HCT116 (cell line): ENCODE results near the gene CDK13. TPM values are rescaled to one million over a fixed set of nuclear protein-coding genes. Genes with fewer than 3 reads are reported as not detected.

Experiments used
- ATAC-seq: fragments of 200-7000 bp; cut with Tn5 transposase; 2 replicates; pipeline ENCODE4 v1.9.1; 2020; ENCODE audit warnings: mild to moderate bottlenecking, moderate library complexity
- BruUV-seq: library from RNA; stranded (reverse); fragments of 400-500 nt; replicated peaks from 2 replicates; lab custom pipeline; 2021; lab: Mats Ljungman, UMichigan
- CTCF ChIA-PET: fragments of 300-600 bp; sonication (Branson Sonifier 250); formaldehyde crosslinking; loops from one replicate; lab custom pipeline; 2021; ENCODE audit warnings: antibody characterized with exemption; lab: Charles Lee
- POLR2A ChIA-PET: fragments of 300-600, 350-600 bp; sonication (Branson Sonifier 250); formaldehyde crosslinking; loops from one replicate; lab custom pipeline; 2021; ENCODE audit warnings: antibody characterized with exemption; lab: Charles Lee
- RAD21 ChIA-PET, 2 experiments: fragments of 300-600 bp; sonication (Branson Sonifier 250); formaldehyde crosslinking; loops; one replicate each; lab custom pipeline; 2023; ENCODE audit warnings: low total read pairs in 2 of 2; ENCODE audit not compliant: uncharacterized antibody in 2 of 2, unreplicated experiment in 2 of 2, low non-redundant PET in 1 of 2; lab: Charles Lee
- DNase-seq: peaks from one replicate; pipeline ENCODE4 v3.0.0-alpha.2; 2010; ENCODE audit warnings: low read depth, low spot score
- H2AFZ ChIP-seq: fragments of 200-600 bp; shearing (Covaris generic), sonication (generic); 2 replicates; pipeline ENCODE4 v1.6.1; 2017; ENCODE audit warnings: low read depth, mixed run types, mixed read lengths, antibody characterized with exemption, low read length; ENCODE audit not compliant: poor library complexity, severe bottlenecking
- H3K27ac ChIP-seq: 2 replicates; pipeline ENCODE4 v1.5.1; 2012; ENCODE audit warnings: low read depth, low read length
- H3K27me3 ChIP-seq: fragments of 200-600 bp; sonication (generic); 2 replicates; pipeline ENCODE4 v1.6.1; 2016; ENCODE audit warnings: mixed run types, low read length, mixed read lengths; ENCODE audit not compliant: insufficient read depth
- H3K36me3 ChIP-seq, 2 experiments: fragments of 200-500 bp in 1 of 2; fragments of 200-600 bp in 1 of 2; sonication (Bioruptor generic) in 1 of 2; sonication (generic) in 1 of 2; 2 replicates each; pipeline versions ENCODE4 v1.5.1 to v1.6.1; 2014 to 2016; ENCODE audit warnings: low read length in 2 of 2, inconsistent platforms in 1 of 2, mixed read lengths in 1 of 2, mixed run types in 1 of 2; ENCODE audit not compliant: insufficient read depth in 2 of 2, control insufficient read depth in 1 of 2
- H3K4me1 ChIP-seq, 2 experiments: fragments of 200-600 bp in 1 of 2; sonication (generic) in 1 of 2; 2 replicates each; pipeline versions ENCODE4 v1.5.1 to v1.6.1; 2012 to 2017; ENCODE audit warnings: low read length in 2 of 2, inconsistent platforms in 1 of 2, mild to moderate bottlenecking in 1 of 2, mixed read lengths in 1 of 2, mixed run types in 1 of 2, moderate library complexity in 1 of 2; ENCODE audit not compliant: insufficient read depth in 2 of 2, control insufficient read depth in 1 of 2
- H3K4me2 ChIP-seq: fragments of 200-600 bp; sonication (generic); 2 replicates; pipeline ENCODE4 v1.6.1; 2017; ENCODE audit warnings: mixed run types, low read length, mixed read lengths
- H3K4me3 ChIP-seq, 2 experiments: fragments of 200-600 bp in 1 of 2; sonication (generic) in 1 of 2; replicated peaks in 1 of 2; 2 replicates each; pipeline ENCODE4 v1.5.1; 2011 to 2016; ENCODE audit warnings: low read length in 2 of 2, control low read depth in 1 of 2, low read depth in 1 of 2, mild to moderate bottlenecking in 1 of 2, mixed read lengths in 1 of 2, mixed run types in 1 of 2
- H3K79me2 ChIP-seq: fragments of 200-600 bp; sonication (generic); 2 replicates; pipeline ENCODE4 v1.6.1; 2017; ENCODE audit warnings: mild to moderate bottlenecking, mixed run types, low read length, moderate library complexity, mixed read lengths; ENCODE audit not compliant: insufficient read depth
- H3K9ac ChIP-seq: fragments of 200-600 bp; sonication (generic); 2 replicates; pipeline ENCODE4 v1.6.1; 2016; ENCODE audit warnings: low read length, mixed read lengths
- H3K9me2 ChIP-seq: fragments of 200-600 bp; sonication (generic), shearing (Covaris generic); 2 replicates; pipeline ENCODE4 v1.6.1; 2017; ENCODE audit warnings: mixed run types, mild to moderate bottlenecking, moderate library complexity; ENCODE audit not compliant: insufficient read depth
- H3K9me3 ChIP-seq, 2 experiments: fragments of 200-500 bp in 1 of 2; fragments of 200-600 bp in 1 of 2; sonication (Bioruptor generic) in 1 of 2; sonication (generic) in 1 of 2; 2 replicates each; pipeline ENCODE4 v1.6.1; 2014 to 2017; ENCODE audit warnings: low read length in 2 of 2, mixed read lengths in 2 of 2, inconsistent platforms in 1 of 2, low read depth in 1 of 2, mild to moderate bottlenecking in 1 of 2, mixed run types in 1 of 2, moderate library complexity in 1 of 2; ENCODE audit not compliant: control insufficient read depth in 1 of 2, insufficient read depth in 1 of 2
- H4K20me1 ChIP-seq: fragments of 200-600 bp; sonication (generic), shearing (Covaris generic); 2 replicates; pipeline ENCODE4 v1.6.1; 2017; ENCODE audit warnings: mixed run types, mild to moderate bottlenecking, moderate library complexity; ENCODE audit not compliant: insufficient read depth
- CBX3 ChIP-seq: IDR thresholded peaks from 2 replicates; pipeline ENCODE4 v1.6.1; 2012; ENCODE audit warnings: low read depth
- CTCF ChIP-seq, 3 experiments: fragments of 200-600 bp in 1 of 3; sonication (generic) in 1 of 3; IDR thresholded peaks in 2 of 3; conservative IDR thresholded peaks in 1 of 3; 2 replicates each; pipeline ENCODE4 v1.5.1; 2012 to 2017; ENCODE audit warnings: low read depth in 2 of 3, low read length in 2 of 3, antibody characterized with exemption in 1 of 3, borderline replicate concordance in 1 of 3, control low read depth in 1 of 3, mild to moderate bottlenecking in 1 of 3, mixed read lengths in 1 of 3, mixed run types in 1 of 3, moderate library complexity in 1 of 3; ENCODE audit not compliant: insufficient read depth in 1 of 3
- ELF1 ChIP-seq: IDR thresholded peaks from 2 replicates; pipeline ENCODE4 v1.6.1; 2012; ENCODE audit warnings: low read depth, borderline replicate concordance
- JUND ChIP-seq: IDR thresholded peaks from 2 replicates; pipeline ENCODE4 v1.6.1; 2012
- POLR2AphosphoS5 ChIP-seq: IDR thresholded peaks from 2 replicates; pipeline ENCODE4 v1.6.1; 2011; ENCODE audit warnings: mild to moderate bottlenecking, low read depth, low read length, moderate library complexity
- RAD21 ChIP-seq: IDR thresholded peaks from 2 replicates; pipeline ENCODE4 v1.6.1; 2012; ENCODE audit warnings: low read depth, mild to moderate bottlenecking
- SP1 ChIP-seq: IDR thresholded peaks from 2 replicates; pipeline ENCODE4 v1.6.1; 2012; ENCODE audit warnings: low read depth
- ZFX ChIP-seq: fragments of 450-650 bp; IDR thresholded peaks from 2 replicates; pipeline ENCODE4 v1.6.1; 2017
- ZNF274 ChIP-seq: fragments of 200-500 bp; sonication (Bioruptor generic); IDR thresholded peaks from 2 replicates; pipeline ENCODE4 v1.6.1; 2014; ENCODE audit warnings: mild to moderate bottlenecking, low read depth, low read length, inconsistent platforms
- intact Hi-C: fragments of 100-400 bp; cut with micrococcal nuclease; formaldehyde crosslinking; loops from 2 replicates; pipeline ENCODE4 v1.10.0; 2022
- total RNA-seq: library from RNA; stranded (reverse); gene quantifications from one replicate; pipeline ENCODE4 v1.2.1, GENCODE V29; 2021; ENCODE audit not compliant: unreplicated experiment

The CDK13 gene
- total RNA-seq, 1 experiment from 2014 or later = 28.8 TPM

- no peak for TF ChIP-seq CTCF (IDR thresholded peaks at IDR 0.05 in 2 of 3, conservative IDR thresholded peaks at IDR 0.05 in 1 of 3; ENCODE audit: borderline replicate concordance in 1 of 3, insufficient read depth in 1 of 3, low read depth in 2 of 3, low read length in 2 of 3)
- TF ChIP-seq JUND = no peak
- no peak for TF ChIP-seq ZFX
- TF ChIP-seq RAD21 = no peak
- no peak for TF ChIP-seq POLR2AphosphoS5
- no peak for TF ChIP-seq SP1
- no peak for TF ChIP-seq ZNF274
Observed at GRCh38 chr7:40122940-40123254, 172.8 kb downstream of the CDK13 start (continued).

- H3K4me3 ChIP-seq = peak overlapping the region; percentile 71 to 77
- ChIA-PET RAD21 (no interaction called here), CTCF (no interaction called here), POLR2A (no interaction called here)
- H3K9me2 ChIP-seq = no peaks in the 10 kb centered on the region
- intact Hi-C loops = no loop called here
- H3K4me2 ChIP-seq = peak overlapping the region; percentile 77
- no peaks in the 10 kb centered on the region for H3K36me3 ChIP-seq
- H2AFZ ChIP-seq = no peak overlapping the region
- H3K79me2 ChIP-seq = peaks cover 58% of the 10 kb centered on the region
- H3K9me3 ChIP-seq = no peaks in the 10 kb centered on the region
- BruUV-seq = TSS peak; percentile 71
- DNase-seq = no peak
- peaks cover 7 to 17% of the 10 kb centered on the region in 2 experiments; a peak in 3 of 4 replicates for H3K4me1 ChIP-seq
- H3K9ac ChIP-seq = peak overlapping the region; percentile 83
- peak overlapping the region; percentile 84 for H3K27ac ChIP-seq
- TF ChIP-seq CBX3 (no peak), ELF1 (no peak)
- TF ChIP-seq, all 23 proteins: peak for 0
- peak; percentile 70 for ATAC-seq
- Histone ChIP-seq H4K20me1 (peaks cover 8% of the 10 kb centered on the region; the same call in 1 of the 2 replicates), H3K27me3 (no peaks in the 10 kb centered on the region)
Observed at GRCh38 chr7:40133561-40134427, 183.7 kb downstream of the CDK13 start.
